ENCODE measurements around the gene CCDC43. TPM values are rescaled to one million over a fixed set of nuclear protein-coding genes. Genes with fewer than 3 reads are reported as not detected.

CCDC43 gene
- total RNA-seq, 1 donor from 2014 or later, result 32.8 TPM

DNA sequence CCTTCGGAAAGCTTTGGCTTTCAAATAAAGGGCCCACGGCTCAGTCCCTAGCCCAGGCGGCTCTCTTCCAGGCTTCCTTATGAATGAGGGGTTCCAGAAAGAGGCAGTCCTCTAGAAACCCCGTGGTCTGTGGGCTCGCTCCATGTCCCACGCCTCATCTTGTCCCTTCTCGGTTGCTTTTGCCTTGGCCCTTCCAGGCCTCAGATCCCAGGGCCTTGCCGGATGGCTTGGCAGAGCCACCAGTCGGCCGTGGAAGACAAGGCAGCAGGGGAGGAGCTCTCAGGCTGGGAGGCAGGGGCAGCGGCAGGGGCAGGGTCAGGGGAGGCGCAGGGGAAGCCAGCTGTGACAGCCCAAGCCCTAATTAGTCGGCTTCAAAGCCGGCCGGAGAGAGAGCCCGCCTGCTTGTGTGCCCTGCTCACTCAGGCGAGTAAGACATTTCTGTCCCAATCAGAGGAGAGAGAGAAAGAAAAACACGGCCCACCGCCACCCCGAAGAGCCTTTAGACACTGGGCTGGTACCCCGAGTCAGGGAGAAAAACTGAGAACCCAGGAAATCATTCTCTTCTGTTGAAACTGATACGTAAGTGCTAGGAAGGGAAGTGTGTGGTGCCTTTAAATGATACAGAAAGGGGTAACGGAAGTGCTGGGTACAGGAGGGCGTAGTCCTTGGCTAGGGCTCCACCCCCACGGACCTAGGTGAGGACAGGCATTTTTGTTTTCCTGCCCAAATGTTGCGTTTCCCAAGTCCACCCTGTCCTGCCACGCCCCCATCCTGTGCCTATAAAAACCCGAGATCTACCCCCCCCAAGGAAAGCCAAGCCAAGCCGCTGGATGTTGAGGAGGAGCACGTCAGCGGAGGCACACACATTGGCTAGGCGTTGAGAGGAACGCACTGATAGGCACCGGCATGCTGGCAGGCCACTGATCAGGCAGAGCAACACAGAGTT lies 61.1 kb downstream of the CCDC43 start:
- peak; percentile 75 for DNase-seq (ENCODE audit: low read depth, low spot score)
- Mint-ChIP-seq H3K27me3 (ENCODE audit: low read depth) (no peaks in the 10 kb centered on the region), H3K27ac (ENCODE audit: unreplicated experiment) (peak overlapping the region; percentile 97), H3K4me1 (peaks cover 23% of the 10 kb centered on the region), H3K36me3 (ENCODE audit: low read depth) (no peaks in the 10 kb centered on the region), H3K9me3 (no peaks in the 10 kb centered on the region), H3K4me3 (peak overlapping the region; percentile 52)
- TF ChIP-seq, protein P1, sequence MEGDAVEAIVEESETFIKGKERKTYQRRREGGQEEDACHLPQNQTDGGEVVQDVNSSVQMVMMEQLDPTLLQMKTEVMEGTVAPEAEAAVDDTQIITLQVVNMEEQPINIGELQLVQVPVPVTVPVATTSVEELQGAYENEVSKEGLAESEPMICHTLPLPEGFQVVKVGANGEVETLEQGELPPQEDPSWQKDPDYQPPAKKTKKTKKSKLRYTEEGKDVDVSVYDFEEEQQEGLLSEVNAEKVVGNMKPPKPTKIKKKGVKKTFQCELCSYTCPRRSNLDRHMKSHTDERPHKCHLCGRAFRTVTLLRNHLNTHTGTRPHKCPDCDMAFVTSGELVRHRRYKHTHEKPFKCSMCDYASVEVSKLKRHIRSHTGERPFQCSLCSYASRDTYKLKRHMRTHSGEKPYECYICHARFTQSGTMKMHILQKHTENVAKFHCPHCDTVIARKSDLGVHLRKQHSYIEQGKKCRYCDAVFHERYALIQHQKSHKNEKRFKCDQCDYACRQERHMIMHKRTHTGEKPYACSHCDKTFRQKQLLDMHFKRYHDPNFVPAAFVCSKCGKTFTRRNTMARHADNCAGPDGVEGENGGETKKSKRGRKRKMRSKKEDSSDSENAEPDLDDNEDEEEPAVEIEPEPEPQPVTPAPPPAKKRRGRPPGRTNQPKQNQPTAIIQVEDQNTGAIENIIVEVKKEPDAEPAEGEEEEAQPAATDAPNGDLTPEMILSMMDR (conservative IDR thresholded peaks at IDR 0.05), result no peak

GRCh38 chr17:44627513-44628242 lies 61.9 kb downstream of the CCDC43 start:
- H3K27me3 Mint-ChIP-seq (ENCODE audit: low read depth), result no peaks in the 10 kb centered on the region
- TF ChIP-seq, protein P1 (conservative IDR thresholded peaks at IDR 0.05), result no peak
- no peaks in the 10 kb centered on the region for H3K36me3 Mint-ChIP-seq (ENCODE audit: low read depth)
- H3K4me1 Mint-ChIP-seq, result peaks cover 23% of the 10 kb centered on the region
- H3K4me3 Mint-ChIP-seq, result peak overlapping the region; percentile 52
- peak overlapping the region; percentile 97 for H3K27ac Mint-ChIP-seq (ENCODE audit: unreplicated experiment)
- H3K9me3 Mint-ChIP-seq, result no peaks in the 10 kb centered on the region
- no peak for DNase-seq (ENCODE audit: low read depth, low spot score)

Other genes with a start within 250 kb of the CCDC43 start
- 47.0 and 52.9 TPM in 2 replicates for gene GPATCH8, start 186.4 kb downstream of the CCDC43 start, total RNA-seq
- gene FZD2, start 132.3 kb downstream of the CCDC43 start, total RNA-seq, result 93.5 and 96.2 TPM in 2 replicates
- gene MEIOC, start 33.3 kb downstream of the CCDC43 start, total RNA-seq, result 0.70 and 1.3 TPM in 2 replicates
- gene DBF4B, start 18.9 kb upstream of the CCDC43 start, total RNA-seq, result 50.2 and 51.1 TPM in 2 replicates
- 5.2 and 6.0 TPM in 2 replicates for gene ADAM11, start 69.2 kb upstream of the CCDC43 start, total RNA-seq
- 143 and 145 TPM in 2 replicates for gene GJC1, start 140.5 kb upstream of the CCDC43 start, total RNA-seq
- gene HIGD1B, start 158.1 kb upstream of the CCDC43 start, total RNA-seq, result not detected in 2 replicates
- gene EFTUD2, start 209.7 kb upstream of the CCDC43 start, total RNA-seq, result 192 and 196 TPM in 2 replicates
- gene GFAP, start 225.7 kb upstream of the CCDC43 start, total RNA-seq, result not detected in 2 replicates